Right atrium auricular region (tissue), 2 donors: ENCODE data around the gene KLC4. TPM values are rescaled to one million over a fixed set of nuclear protein-coding genes. Genes with fewer than 3 reads are reported as not detected.

Experiments
- DNase-seq: peaks from one replicate; pipeline ENCODE4 v3.0.0-alpha.2; 2019; ENCODE audit warnings: low spot score
- H3K27ac ChIP-seq, 2 donors: fragments of 200-600 bp; sonication (generic); 1 replicate in 1 of 2; 2 replicates in 1 of 2; pipeline ENCODE4 v1.5.1; 2016 to 2019
- H3K27me3 ChIP-seq, 2 donors: fragments of 200-600 bp; sonication (generic); one replicate each; pipeline versions ENCODE4 v1.5.1 to v1.6.0; 2017 to 2019
- H3K36me3 ChIP-seq: fragments of 200-600 bp; sonication (generic); one replicate; pipeline ENCODE4 v1.5.1; 2016
- H3K4me1 ChIP-seq, 2 donors: fragments of 200-600 bp; sonication (generic); one replicate each; pipeline versions ENCODE4 v1.5.1 to v1.6.0; 2017 to 2019
- H3K4me3 ChIP-seq, 2 donors: fragments of 200-600 bp; sonication (generic); 1 replicate in 1 of 2; 2 replicates in 1 of 2; pipeline ENCODE4 v1.5.1; 2017 to 2019; ENCODE audit warnings: mild to moderate bottlenecking in 1 of 2, moderate library complexity in 1 of 2
- H3K9me3 ChIP-seq, 2 donors: fragments of 200-600 bp; sonication (generic); one replicate each; pipeline ENCODE4 v1.5.1; 2019
- total RNA-seq, 2 donors: library from RNA; depleted of rRNA; stranded (reverse); fragments of >200 nt; gene quantifications; one replicate each; pipeline ENCODE4 v1.1.0, GENCODE V29; 2016
- TF ChIP-seq, protein P1 (sequence below), 2 donors: fragments of 200-600 bp; sonication (generic); IDR thresholded peaks; one replicate each; pipeline ENCODE4 v1.5.1; 2019; ENCODE audit warnings: antibody characterized with exemption in 2 of 2

The KLC4 gene
- total RNA-seq, 2 donors from 2014 or later, result 22.5 to 46.5 TPM

DNA sequence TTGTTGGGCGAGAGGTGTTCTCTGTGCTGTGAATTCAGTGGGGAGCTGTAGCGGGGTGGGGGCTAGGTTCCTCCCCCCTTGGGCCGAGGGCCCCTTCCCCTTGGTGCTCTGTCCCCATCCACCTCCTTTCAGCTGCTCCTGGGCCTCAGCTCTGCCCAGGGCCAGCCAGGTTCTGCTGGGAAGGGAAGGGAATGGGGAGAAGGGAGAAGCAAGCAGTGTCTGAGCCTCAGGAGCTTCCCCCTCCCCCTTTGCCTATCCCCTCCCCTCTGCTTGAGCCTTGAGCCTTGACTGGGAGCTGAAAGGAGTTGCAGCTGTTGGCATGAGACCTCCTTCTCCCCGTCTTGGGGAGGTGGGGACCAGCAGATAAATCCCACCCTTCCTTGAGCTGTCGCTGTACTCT is 38.6 kb upstream of the KLC4 start:
- Histone ChIP-seq H3K36me3 (peaks cover 49% of the 10 kb centered on the region), H3K9me3 (no peaks in the 10 kb centered on the region), H3K4me1 (peaks cover 0 to 58% of the 10 kb centered on the region in 2 donors), H3K27me3 (no peaks in the 10 kb centered on the region), H3K27ac (peak overlapping the region; percentile 78 to 93), H3K4me3 (peak overlapping the region; percentile 81 to 84)
- no peak for DNase-seq
- TF ChIP-seq, protein P1, sequence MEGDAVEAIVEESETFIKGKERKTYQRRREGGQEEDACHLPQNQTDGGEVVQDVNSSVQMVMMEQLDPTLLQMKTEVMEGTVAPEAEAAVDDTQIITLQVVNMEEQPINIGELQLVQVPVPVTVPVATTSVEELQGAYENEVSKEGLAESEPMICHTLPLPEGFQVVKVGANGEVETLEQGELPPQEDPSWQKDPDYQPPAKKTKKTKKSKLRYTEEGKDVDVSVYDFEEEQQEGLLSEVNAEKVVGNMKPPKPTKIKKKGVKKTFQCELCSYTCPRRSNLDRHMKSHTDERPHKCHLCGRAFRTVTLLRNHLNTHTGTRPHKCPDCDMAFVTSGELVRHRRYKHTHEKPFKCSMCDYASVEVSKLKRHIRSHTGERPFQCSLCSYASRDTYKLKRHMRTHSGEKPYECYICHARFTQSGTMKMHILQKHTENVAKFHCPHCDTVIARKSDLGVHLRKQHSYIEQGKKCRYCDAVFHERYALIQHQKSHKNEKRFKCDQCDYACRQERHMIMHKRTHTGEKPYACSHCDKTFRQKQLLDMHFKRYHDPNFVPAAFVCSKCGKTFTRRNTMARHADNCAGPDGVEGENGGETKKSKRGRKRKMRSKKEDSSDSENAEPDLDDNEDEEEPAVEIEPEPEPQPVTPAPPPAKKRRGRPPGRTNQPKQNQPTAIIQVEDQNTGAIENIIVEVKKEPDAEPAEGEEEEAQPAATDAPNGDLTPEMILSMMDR (IDR thresholded peaks at IDR 0.05), result no peak

GRCh38 chr6:43021270-43022047 is 38.0 kb upstream of the KLC4 start, which contains the start of gene RRP36:
Gene RRP36, plus strand, starts transcription at chr6:43021623. Its CDS starts 32 bp downstream, at chr6:43021655.
- H3K27me3 ChIP-seq, result no peaks in the 10 kb centered on the region
- peaks cover 55% of the 10 kb centered on the region for H3K36me3 ChIP-seq
- peak within 1 kb of the TSS; percentile 78 to 93 for H3K27ac ChIP-seq
- peak within 1 kb of the TSS; percentile 81 to 84 for H3K4me3 ChIP-seq
- DNase-seq, result peak; percentile 83
- H3K9me3 ChIP-seq, result no peaks in the 10 kb centered on the region
- H3K4me1 ChIP-seq, result peaks cover 0 to 52% of the 10 kb centered on the region in 2 donors
- TF ChIP-seq, protein P1 (IDR thresholded peaks at IDR 0.05), result no peak

DNA sequence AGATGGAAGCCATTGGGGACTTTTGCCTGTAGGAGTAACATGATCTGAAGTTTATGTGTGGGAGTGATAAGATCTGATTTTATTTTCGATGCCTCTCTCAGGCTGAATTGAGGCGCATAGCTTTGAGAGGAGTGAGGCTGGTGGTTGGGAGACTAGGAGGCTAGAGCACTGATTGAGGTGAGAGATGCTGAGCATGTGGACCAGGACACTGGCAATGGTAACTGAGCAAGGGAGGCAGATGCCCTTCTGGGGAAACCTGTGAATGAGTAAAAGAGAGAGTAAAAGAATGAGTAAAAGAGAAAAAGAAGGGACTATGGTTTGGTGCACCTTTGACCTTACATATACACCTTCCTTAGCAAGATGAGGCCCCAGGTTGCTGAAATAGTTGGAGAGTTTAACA is 35.0 kb upstream of the KLC4 start:
- H3K4me1 ChIP-seq, result peaks cover 0 to 33% of the 10 kb centered on the region in 2 donors
- H3K27ac ChIP-seq, result no peak overlapping the region
- TF ChIP-seq, protein P1 (IDR thresholded peaks at IDR 0.05), result no peak
- H3K36me3 ChIP-seq, result peaks cover 61% of the 10 kb centered on the region
- no peaks in the 10 kb centered on the region for H3K9me3 ChIP-seq
- no peak for DNase-seq
- no peaks in the 10 kb centered on the region for H3K27me3 ChIP-seq
- H3K4me3 ChIP-seq, result no peak overlapping the region

DNA sequence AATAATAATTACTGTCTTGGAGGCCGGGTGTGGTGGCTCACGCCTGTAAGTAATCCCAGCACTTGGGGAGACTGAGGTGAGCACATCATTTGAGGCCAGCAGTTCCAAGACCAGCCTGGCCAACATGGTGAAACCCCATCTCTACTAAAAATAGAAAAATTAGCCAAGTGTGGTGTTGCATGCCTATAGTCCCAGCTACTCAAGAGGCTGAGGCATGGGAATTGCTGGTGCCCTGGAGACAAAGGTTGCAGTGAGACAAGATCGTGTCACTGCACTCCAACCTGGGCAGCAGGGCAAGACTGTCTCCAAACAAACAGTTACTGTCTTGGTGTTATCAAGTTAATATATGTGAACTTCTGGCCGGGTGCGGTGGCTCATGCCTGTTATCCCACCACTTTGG is 33.1 kb upstream of the KLC4 start:
- H3K9me3 ChIP-seq, result no peaks in the 10 kb centered on the region
- peaks cover 58% of the 10 kb centered on the region for H3K36me3 ChIP-seq
- no peak overlapping the region for H3K27ac ChIP-seq
- no peaks in the 10 kb centered on the region for H3K27me3 ChIP-seq
- DNase-seq, result no peak
- TF ChIP-seq, protein P1 (IDR thresholded peaks at IDR 0.05), result no peak
- no peak overlapping the region for H3K4me3 ChIP-seq
- peaks cover 0 to 21% of the 10 kb centered on the region in 2 donors for H3K4me1 ChIP-seq

DNA sequence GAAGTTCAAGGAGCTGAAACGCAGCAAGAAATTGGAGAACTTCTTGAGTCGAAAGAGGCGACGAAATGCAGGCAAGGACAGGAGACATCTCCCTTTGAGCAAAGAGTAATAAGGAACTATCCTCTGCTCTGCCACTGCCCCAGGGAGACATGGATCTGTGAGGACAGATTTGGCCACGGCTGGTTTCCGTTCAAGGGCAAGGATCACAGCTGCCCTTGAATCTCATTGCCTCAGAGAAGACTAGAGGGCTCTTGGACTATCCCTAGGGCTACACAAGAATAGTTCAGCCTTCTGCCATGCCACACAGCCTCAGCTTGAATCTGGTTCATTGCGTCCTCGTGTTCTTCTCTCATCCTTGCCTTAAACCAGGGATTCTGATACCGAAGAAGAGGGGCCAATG is 30.3 kb upstream of the KLC4 start:
- Histone ChIP-seq H3K4me1 (peaks cover 0 to 2% of the 10 kb centered on the region in 2 donors), H3K27me3 (no peaks in the 10 kb centered on the region), H3K27ac (no peak overlapping the region), H3K36me3 (peaks cover 70% of the 10 kb centered on the region), H3K9me3 (no peaks in the 10 kb centered on the region), H3K4me3 (no peak overlapping the region)
- no peak for DNase-seq
- TF ChIP-seq, protein P1 (IDR thresholded peaks at IDR 0.05), result no peak
